Tongue (tissue), 2 donors: ENCODE data around the gene LCN2. TPM values are rescaled to one million over a fixed set of nuclear protein-coding genes. Genes with fewer than 3 reads are reported as not detected.

ENCODE experiments used
- DNase-seq: peaks from one replicate; pipeline ENCODE4 v3.0.0-alpha.2; 2015
- total RNA-seq: library from RNA; depleted of rRNA; stranded (reverse); fragments of >200 nt; gene quantifications from one replicate; pipeline ENCODE4 v1.2.3, GENCODE V29; 2014

Gene LCN2
- total RNA-seq, 1 donor from 2014 or later, result 19.7 TPM

DNA sequence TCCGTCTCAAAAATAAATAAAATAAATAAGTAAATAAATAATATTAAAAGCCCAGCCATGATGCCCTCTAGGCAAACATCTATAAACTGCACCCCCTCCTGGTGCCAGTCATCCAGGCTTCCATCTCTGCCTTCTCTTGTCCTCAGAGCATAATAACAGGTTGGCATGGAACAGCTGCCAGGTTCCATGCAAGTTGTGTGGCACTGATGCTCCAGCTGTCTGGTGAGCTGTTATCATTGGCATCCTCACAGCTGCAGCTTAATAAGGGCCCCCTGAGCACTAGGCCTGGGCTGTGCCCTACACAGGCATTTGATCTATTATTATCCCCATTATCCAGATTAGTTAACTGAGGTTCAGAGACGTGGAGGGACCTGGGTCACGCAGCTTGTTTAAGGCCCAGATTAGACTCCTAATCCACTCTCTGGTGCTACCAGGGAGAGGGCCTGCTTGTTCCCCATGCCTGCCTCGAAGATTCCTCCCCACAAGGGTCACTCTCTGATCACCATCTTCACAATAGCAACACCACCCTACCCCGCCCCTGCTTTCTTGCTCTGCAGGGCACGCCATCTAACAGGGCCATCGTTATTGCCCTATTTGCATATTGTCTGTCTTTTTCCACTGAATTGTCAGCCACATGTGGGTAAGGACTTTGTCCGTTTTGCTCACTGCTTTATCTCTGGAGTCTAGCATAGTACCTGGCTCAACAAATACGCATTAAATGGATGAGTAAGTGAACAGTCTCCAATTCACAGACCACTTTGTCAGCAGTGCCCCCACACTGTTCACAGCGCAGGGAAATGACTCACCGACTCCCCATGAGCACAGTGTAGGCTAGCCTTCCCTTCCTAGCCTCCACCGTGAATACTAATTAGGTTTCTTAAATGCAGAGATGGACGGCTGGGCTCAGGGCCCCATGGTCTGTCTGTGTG is 52.5 kb downstream of the LCN2 start:
- peak; percentile 19 for DNase-seq

DNA sequence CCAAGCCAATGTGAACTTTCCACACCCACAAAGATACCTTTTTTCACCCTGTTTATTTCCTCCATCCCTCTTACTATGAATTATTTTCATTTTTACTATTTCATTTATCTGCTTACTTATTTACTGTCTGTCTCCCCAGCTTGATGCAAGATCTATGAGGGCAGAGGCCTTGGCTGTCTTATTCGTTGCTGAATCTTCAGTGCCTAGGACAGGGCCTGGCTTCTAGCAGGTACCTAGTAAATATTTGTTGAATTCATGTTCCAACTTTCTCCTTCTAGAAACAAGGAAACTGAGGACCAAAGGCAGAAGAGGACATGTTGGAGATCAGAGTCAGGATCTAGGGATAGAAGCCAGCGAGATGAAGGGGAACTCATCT is 53.4 kb downstream of the LCN2 start:
- DNase-seq, result no peak

Other genes starting within 250 kb of the LCN2 start
- 34.0 TPM for gene ST6GALNAC6, start 249.8 kb upstream of the LCN2 start, total RNA-seq
- 39.8 TPM for gene ST6GALNAC4, start 232.4 kb upstream of the LCN2 start, total RNA-seq
- not detected for gene PIP5KL1, start 218.7 kb upstream of the LCN2 start, total RNA-seq
- gene DPM2, start 211.6 kb upstream of the LCN2 start, total RNA-seq, result 11.6 TPM
- 13.6 TPM for gene EEIG1, start 168.5 kb upstream of the LCN2 start, total RNA-seq
- 9.6 TPM for gene NAIF1, start 82.1 kb upstream of the LCN2 start, total RNA-seq
- gene SLC25A25, start 81.2 kb upstream of the LCN2 start, total RNA-seq, result 39.2 TPM
- 55.2 TPM for gene PTGES2, start 21.7 kb upstream of the LCN2 start, total RNA-seq
- 34.5 TPM for gene BBLN, start 10.8 kb downstream of the LCN2 start, total RNA-seq
- 30.1 TPM for gene CIZ1, start 42.1 kb downstream of the LCN2 start, total RNA-seq
- 31.9 TPM for gene DNM1, start 53.9 kb downstream of the LCN2 start, total RNA-seq
- gene GOLGA2, start 126.6 kb downstream of the LCN2 start, total RNA-seq, result 134 TPM
- 14.7 TPM for gene SWI5, start 126.8 kb downstream of the LCN2 start, total RNA-seq
- 9.6 TPM for gene TRUB2, start 173.0 kb downstream of the LCN2 start, total RNA-seq
- gene COQ4, start 173.4 kb downstream of the LCN2 start, total RNA-seq, result 29.8 TPM
- 11.5 TPM for gene SLC27A4, start 191.1 kb downstream of the LCN2 start, total RNA-seq
- gene URM1, start 221.9 kb downstream of the LCN2 start, total RNA-seq, result 28.8 TPM